ENCODE results near the gene SPNS2.

DNA sequence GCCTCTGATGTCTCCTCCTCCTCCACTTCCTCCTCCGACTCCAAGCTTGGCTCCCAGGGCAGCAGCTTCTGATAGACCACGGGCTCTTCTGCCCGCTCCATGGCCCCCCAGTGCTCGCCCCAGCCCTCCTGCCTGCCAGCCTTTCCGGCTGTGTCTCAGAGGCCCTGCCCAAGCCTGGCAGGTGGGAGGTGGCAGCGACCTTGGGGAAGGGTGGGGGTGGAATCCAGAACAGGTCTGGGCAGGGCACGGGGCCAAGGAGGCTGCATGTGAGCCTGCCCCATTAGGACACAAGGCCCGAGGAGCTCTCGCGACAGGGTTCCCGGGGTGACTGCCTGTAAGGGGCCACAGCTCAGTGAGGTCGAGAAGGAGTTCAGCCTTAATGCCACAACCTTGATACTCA lies 61.7 kb downstream of the SPNS2 start, which contains the start of gene GGT6:
- TF ChIP-seq, protein P1, sequence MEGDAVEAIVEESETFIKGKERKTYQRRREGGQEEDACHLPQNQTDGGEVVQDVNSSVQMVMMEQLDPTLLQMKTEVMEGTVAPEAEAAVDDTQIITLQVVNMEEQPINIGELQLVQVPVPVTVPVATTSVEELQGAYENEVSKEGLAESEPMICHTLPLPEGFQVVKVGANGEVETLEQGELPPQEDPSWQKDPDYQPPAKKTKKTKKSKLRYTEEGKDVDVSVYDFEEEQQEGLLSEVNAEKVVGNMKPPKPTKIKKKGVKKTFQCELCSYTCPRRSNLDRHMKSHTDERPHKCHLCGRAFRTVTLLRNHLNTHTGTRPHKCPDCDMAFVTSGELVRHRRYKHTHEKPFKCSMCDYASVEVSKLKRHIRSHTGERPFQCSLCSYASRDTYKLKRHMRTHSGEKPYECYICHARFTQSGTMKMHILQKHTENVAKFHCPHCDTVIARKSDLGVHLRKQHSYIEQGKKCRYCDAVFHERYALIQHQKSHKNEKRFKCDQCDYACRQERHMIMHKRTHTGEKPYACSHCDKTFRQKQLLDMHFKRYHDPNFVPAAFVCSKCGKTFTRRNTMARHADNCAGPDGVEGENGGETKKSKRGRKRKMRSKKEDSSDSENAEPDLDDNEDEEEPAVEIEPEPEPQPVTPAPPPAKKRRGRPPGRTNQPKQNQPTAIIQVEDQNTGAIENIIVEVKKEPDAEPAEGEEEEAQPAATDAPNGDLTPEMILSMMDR (conservative IDR thresholded peaks at IDR 0.05; ENCODE audit: low read depth in 2 of 2), result no peak
- no peak for TF ChIP-seq NANOG (IDR thresholded peaks at IDR 0.05; ENCODE audit: borderline replicate concordance)
- no peak for TF ChIP-seq POLR2AphosphoS5 (IDR thresholded peaks at IDR 0.05; ENCODE audit: low read depth)
- TF ChIP-seq, protein P2, sequence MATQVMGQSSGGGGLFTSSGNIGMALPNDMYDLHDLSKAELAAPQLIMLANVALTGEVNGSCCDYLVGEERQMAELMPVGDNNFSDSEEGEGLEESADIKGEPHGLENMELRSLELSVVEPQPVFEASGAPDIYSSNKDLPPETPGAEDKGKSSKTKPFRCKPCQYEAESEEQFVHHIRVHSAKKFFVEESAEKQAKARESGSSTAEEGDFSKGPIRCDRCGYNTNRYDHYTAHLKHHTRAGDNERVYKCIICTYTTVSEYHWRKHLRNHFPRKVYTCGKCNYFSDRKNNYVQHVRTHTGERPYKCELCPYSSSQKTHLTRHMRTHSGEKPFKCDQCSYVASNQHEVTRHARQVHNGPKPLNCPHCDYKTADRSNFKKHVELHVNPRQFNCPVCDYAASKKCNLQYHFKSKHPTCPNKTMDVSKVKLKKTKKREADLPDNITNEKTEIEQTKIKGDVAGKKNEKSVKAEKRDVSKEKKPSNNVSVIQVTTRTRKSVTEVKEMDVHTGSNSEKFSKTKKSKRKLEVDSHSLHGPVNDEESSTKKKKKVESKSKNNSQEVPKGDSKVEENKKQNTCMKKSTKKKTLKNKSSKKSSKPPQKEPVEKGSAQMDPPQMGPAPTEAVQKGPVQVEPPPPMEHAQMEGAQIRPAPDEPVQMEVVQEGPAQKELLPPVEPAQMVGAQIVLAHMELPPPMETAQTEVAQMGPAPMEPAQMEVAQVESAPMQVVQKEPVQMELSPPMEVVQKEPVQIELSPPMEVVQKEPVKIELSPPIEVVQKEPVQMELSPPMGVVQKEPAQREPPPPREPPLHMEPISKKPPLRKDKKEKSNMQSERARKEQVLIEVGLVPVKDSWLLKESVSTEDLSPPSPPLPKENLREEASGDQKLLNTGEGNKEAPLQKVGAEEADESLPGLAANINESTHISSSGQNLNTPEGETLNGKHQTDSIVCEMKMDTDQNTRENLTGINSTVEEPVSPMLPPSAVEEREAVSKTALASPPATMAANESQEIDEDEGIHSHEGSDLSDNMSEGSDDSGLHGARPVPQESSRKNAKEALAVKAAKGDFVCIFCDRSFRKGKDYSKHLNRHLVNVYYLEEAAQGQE (IDR thresholded peaks at IDR 0.05; ENCODE audit: unreplicated experiment), result no peak
- no peak for TF ChIP-seq EZH2 (IDR thresholded peaks at IDR 0.05; ENCODE audit: low read depth, unreplicated experiment)
- no peak for TF ChIP-seq EZH2phosphoT487 (IDR thresholded peaks at IDR 0.05; ENCODE audit: unreplicated experiment)

Measured in GM23338 (cell line).